Activated CD4-positive, CD25-positive, alpha-beta regulatory T cell treated with anti-CD3 and anti-CD28 coated beads, Interleukin-2, amount 50 U/mL, for 24 hours (primary cell): ENCODE measurements around the gene PAWR.
"Not testable (repeated sequence)": the region's sequence is repeated elsewhere in the genome, so short reads cannot be mapped to it uniquely, and the experiment has no call there.

ENCODE experiments used
- ATAC-seq, 2 donors: fragments of 150-1000 bp; cut with Tn5 transposase; one replicate each; pipeline ENCODE4 v1.10.0; 2021; ENCODE audit warnings: mild to moderate bottlenecking in 1 of 2, moderate library complexity in 1 of 2

The PAWR gene

GRCh38 chr12:79547044-79547734 is 143.6 kb downstream of the PAWR start:
- ATAC-seq, result no peak

DNA sequence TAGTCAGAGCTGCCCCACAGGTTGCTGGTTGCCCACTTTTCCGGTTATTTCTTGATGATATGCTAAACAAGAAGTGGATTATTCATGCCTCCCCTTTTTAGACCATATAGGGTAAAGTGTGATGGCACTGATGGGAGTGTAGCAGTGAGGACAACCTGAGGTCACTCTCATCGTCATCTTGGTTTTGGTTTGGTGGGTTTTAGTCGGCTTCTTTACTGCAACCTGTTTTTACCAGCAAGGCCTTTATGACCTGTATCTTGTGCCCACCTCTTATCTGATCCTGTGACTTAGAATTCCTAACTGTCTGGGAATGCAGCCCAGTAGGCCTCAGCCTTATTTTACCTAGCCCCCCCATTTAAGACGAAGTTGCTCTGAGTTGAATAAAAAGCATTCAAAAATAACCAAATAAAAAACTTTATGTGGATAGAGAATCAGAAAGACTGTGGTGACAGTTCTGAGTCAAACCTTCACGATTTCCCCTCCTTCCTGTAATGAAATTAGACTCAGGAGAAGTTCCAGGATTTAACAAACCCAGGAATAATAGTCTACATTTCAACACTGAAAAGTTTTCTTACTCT is 144.2 kb downstream of the PAWR start:
- no peak for ATAC-seq

GRCh38 chr12:79544439-79544838 is 146.3 kb downstream of the PAWR start:
- ATAC-seq, result not testable (repeated sequence)

GRCh38 chr12:79537675-79538074 is 153.1 kb downstream of the PAWR start:
- ATAC-seq, result no peak

DNA sequence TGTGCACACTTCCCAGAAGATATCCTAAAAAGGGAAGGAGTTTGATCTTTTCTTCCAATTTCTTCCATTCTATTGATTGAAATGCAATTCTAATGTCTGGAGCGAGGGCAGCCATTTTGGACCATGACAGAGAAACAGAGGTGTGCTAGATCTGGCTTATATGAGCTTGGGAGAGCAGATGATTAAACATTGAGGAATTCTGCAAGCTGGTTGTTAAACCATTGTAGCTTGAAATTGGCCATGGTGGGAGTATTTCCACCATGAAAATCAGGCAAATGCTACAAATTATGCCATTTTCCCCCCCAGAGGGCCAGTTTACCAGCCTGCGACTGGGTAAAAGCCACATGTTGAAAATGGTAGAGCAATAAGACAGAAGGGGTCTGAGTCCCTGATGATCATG is 155.0 kb downstream of the PAWR start:
- ATAC-seq, result no peak
